DMS114 treated with DMSO at 0.1 percent for 48 hours (cell line): ENCODE results near the gene FLT3LG.
"Not testable (repeated sequence)": the region's sequence is repeated elsewhere in the genome, so short reads cannot be mapped to it uniquely, and the experiment has no call there.

Source experiments
- DNase-seq: peaks from one replicate; lab custom pipeline; 2025; ENCODE audit not compliant: unreplicated experiment; lab: John Stamatoyannopoulos, UW

FLT3LG gene

GRCh38 chr19:49440439-49441209, 33.4 kb upstream of the FLT3LG start:
- no peak for DNase-seq

GRCh38 chr19:49441210-49441959, 32.6 kb upstream of the FLT3LG start, which contains the start of gene SLC17A7:
SLC17A7 (minus strand) TSS chr19:49441527; CDS start chr19:49441379, 148 bp downstream.
- no peak for DNase-seq

- DNase-seq = no peak
Observed at GRCh38 chr19:49441960-49442350, 32.1 kb upstream of the FLT3LG start.

- no peak for DNase-seq
Observed at GRCh38 chr19:49442354-49442753, 31.7 kb upstream of the FLT3LG start.

- DNase-seq = peak; percentile 49
Observed at GRCh38 chr19:49442771-49443365, 31.1 kb upstream of the FLT3LG start.

GRCh38 chr19:49443366-49444099, 30.5 kb upstream of the FLT3LG start:
- peak; percentile 79 for DNase-seq

- not testable (repeated sequence) for DNase-seq
Observed at GRCh38 chr19:49444100-49444700, 29.8 kb upstream of the FLT3LG start.

GRCh38 chr19:49445997-49446396, 28.0 kb upstream of the FLT3LG start:
- no peak for DNase-seq

GRCh38 chr19:49447485-49448431, 26.3 kb upstream of the FLT3LG start:
- DNase-seq = peak; percentile 18

- no peak for DNase-seq
Observed at GRCh38 chr19:49448432-49448786, 25.6 kb upstream of the FLT3LG start.

- no peak for DNase-seq
Observed at GRCh38 chr19:49450405-49450804, 23.6 kb upstream of the FLT3LG start.

GRCh38 chr19:49451430-49452181, 22.4 kb upstream of the FLT3LG start, which contains the start of gene PIH1D1:
PIH1D1 (minus strand) TSS chr19:49451814; CDS start chr19:49451574, 240 bp downstream.
- peak; percentile 95 for DNase-seq

GRCh38 chr19:49453013-49453756, 20.8 kb upstream of the FLT3LG start, which contains the start of gene ALDH16A1:
ALDH16A1 (plus strand) TSS chr19:49453225; CDS start chr19:49453332, 107 bp downstream.
- DNase-seq = peak; percentile 86

- DNase-seq = no peak
Observed at GRCh38 chr19:49453757-49454240, 20.2 kb upstream of the FLT3LG start.

GRCh38 chr19:49455773-49456172, 18.2 kb upstream of the FLT3LG start:
- DNase-seq = no peak

- no peak for DNase-seq
Observed at GRCh38 chr19:49456326-49456725, 17.7 kb upstream of the FLT3LG start.

- DNase-seq = no peak
Observed at GRCh38 chr19:49458567-49458903, 15.5 kb upstream of the FLT3LG start.

- no peak for DNase-seq
Observed at GRCh38 chr19:49459388-49459787, 14.6 kb upstream of the FLT3LG start.
